H1 (cell line): ENCODE measurements around the gene TMTC2. TPM values are rescaled to one million over a fixed set of nuclear protein-coding genes. Genes with fewer than 3 reads are reported as not detected.

ENCODE experiments used
- CTCF ChIA-PET: fragments of 300-600 bp; sonication (Branson Sonifier 250); formaldehyde crosslinking; loops from one replicate; lab custom pipeline; 2021; ENCODE audit not compliant: partially characterized antibody; lab: Charles Lee
- POLR2A ChIA-PET: fragments of 300-600 bp; sonication (Branson Sonifier 250); formaldehyde crosslinking; loops from one replicate; lab custom pipeline; 2021; ENCODE audit warnings: inconsistent platforms; ENCODE audit not compliant: partially characterized antibody; lab: Charles Lee
- DNase-seq, 2 experiments: peaks; one replicate each; pipeline versions ENCODE4 v3.0.0 to v3.0.0-alpha.2; 2010 to 2022; ENCODE audit warnings: low spot score in 2 of 2, low read depth in 1 of 2, mixed read lengths in 1 of 2
- FAIRE-seq: peaks from 2 replicates; lab custom pipeline; 2011; peaks lifted over from hg19 to GRCh38; lab: Jason Lieb, UNC
- H2AFZ ChIP-seq: 2 replicates; pipeline ENCODE4 v1.8.1; 2012; ENCODE audit warnings: low read length, inconsistent platforms
- H2AK5ac ChIP-seq: 2 replicates; pipeline ENCODE4 v1.6.1; 2013; ENCODE audit warnings: low read depth, low read length
- H2BK120ac ChIP-seq: replicated peaks from 2 replicates; pipeline ENCODE3; 2013; ENCODE audit warnings: low read depth, low read length, inconsistent platforms
- H2BK12ac ChIP-seq: 2 replicates; pipeline ENCODE4 v1.6.1; 2013; ENCODE audit warnings: low read depth, low read length
- H2BK15ac ChIP-seq: 2 replicates; pipeline ENCODE4 v1.6.1; 2013; ENCODE audit warnings: low read length
- H2BK20ac ChIP-seq: 2 replicates; pipeline ENCODE4 v1.6.1; 2013; ENCODE audit warnings: low read length
- H2BK5ac ChIP-seq: 2 replicates; pipeline ENCODE4 v1.6.1; 2013; ENCODE audit warnings: low read depth, low read length
- H3K14ac ChIP-seq: 2 replicates; pipeline ENCODE4 v1.6.1; 2013; ENCODE audit warnings: inconsistent platforms; ENCODE audit not compliant: insufficient read length
- H3K18ac ChIP-seq: 2 replicates; pipeline ENCODE4 v1.6.1; 2013; ENCODE audit warnings: low read length; ENCODE audit errors: extremely low read depth
- H3K23ac ChIP-seq: 2 replicates; pipeline ENCODE4 v1.6.1; 2013; ENCODE audit warnings: inconsistent platforms; ENCODE audit not compliant: insufficient read length
- H3K23me2 ChIP-seq: 2 replicates; pipeline ENCODE4 v1.6.1; 2013; ENCODE audit warnings: low read depth, low read length
- H3K27ac ChIP-seq: 2 replicates; pipeline ENCODE4 v1.6.1; 2011; ENCODE audit warnings: low read depth, low read length, inconsistent platforms
- H3K27me3 ChIP-seq, 4 experiments: replicated peaks in 1 of 4; 1 replicate in 1 of 4; 2 replicates in 3 of 4; pipeline versions ENCODE4 v1.6.1 to v1.8.1; 2011 to 2013; ENCODE audit warnings: low read length in 3 of 4, mild to moderate bottlenecking in 3 of 4, inconsistent platforms in 2 of 4, mixed read lengths in 2 of 4, moderate library complexity in 1 of 4; ENCODE audit not compliant: control insufficient read depth in 3 of 4, insufficient read depth in 3 of 4; ENCODE audit errors: extremely low read depth in 1 of 4
- H3K36me3 ChIP-seq, 4 experiments: 2 replicates each; pipeline versions ENCODE4 v1.6.1 to v1.8.1; 2011 to 2013; ENCODE audit warnings: mild to moderate bottlenecking in 4 of 4, low read length in 3 of 4, moderate library complexity in 2 of 4, control low read depth in 1 of 4, inconsistent platforms in 1 of 4; ENCODE audit not compliant: insufficient read depth in 4 of 4, control insufficient read depth in 2 of 4
- H3K4ac ChIP-seq: replicated peaks from 2 replicates; pipeline ENCODE3; 2013; ENCODE audit warnings: low read length, low read depth, mixed read lengths, inconsistent platforms; ENCODE audit not compliant: insufficient read length
- H3K4me1 ChIP-seq, 4 experiments: replicated peaks in 1 of 4; 1 replicate in 1 of 4; 2 replicates in 3 of 4; pipeline versions ENCODE4 v1.6.1 to v1.8.1; 2011 to 2013; ENCODE audit warnings: low read length in 3 of 4, inconsistent platforms in 2 of 4, mixed read lengths in 1 of 4; ENCODE audit not compliant: insufficient read depth in 4 of 4, control insufficient read depth in 3 of 4
- H3K4me2 ChIP-seq, 2 experiments: 2 replicates each; pipeline versions ENCODE4 v1.6.1 to v1.8.1; 2011 to 2013; ENCODE audit warnings: low read depth in 2 of 2, low read length in 2 of 2, control low read depth in 1 of 2, inconsistent platforms in 1 of 2, mild to moderate bottlenecking in 1 of 2; ENCODE audit not compliant: insufficient read depth in 1 of 2
- H3K4me3 ChIP-seq, 4 experiments: fragments of 200-600, 300-600 bp in 1 of 4; sonication (generic), shearing (Covaris generic), sonication (Bioruptor Twin) in 1 of 4; 2 replicates each; pipeline versions ENCODE4 v1.5.1 to v1.8.1; 2011 to 2016; ENCODE audit warnings: low read length in 4 of 4, low read depth in 3 of 4, control low read depth in 2 of 4, inconsistent platforms in 2 of 4, mild to moderate bottlenecking in 2 of 4, mixed read lengths in 1 of 4, moderate library complexity in 1 of 4; ENCODE audit not compliant: insufficient read depth in 2 of 4; ENCODE audit errors: extremely low read depth in 1 of 4
- H3K56ac ChIP-seq: replicated peaks from 2 replicates; pipeline ENCODE3; 2013; ENCODE audit warnings: low read depth, mild to moderate bottlenecking, mixed read lengths, low read length, inconsistent platforms; ENCODE audit not compliant: insufficient read length
- H3K79me1 ChIP-seq: 2 replicates; pipeline ENCODE4 v1.6.1; 2013; ENCODE audit warnings: low read depth, low read length, control low read depth
- H3K79me2 ChIP-seq, 2 experiments: 2 replicates each; pipeline versions ENCODE4 v1.6.1 to v1.8.1; 2012 to 2013; ENCODE audit warnings: low read length in 2 of 2, mild to moderate bottlenecking in 2 of 2, inconsistent platforms in 1 of 2; ENCODE audit not compliant: insufficient read depth in 2 of 2, control insufficient read depth in 1 of 2
- H3K9ac ChIP-seq, 4 experiments: replicated peaks in 1 of 4; 1 replicate in 1 of 4; 2 replicates in 3 of 4; pipeline versions ENCODE4 v1.6.1 to v1.8.1; 2011 to 2013; ENCODE audit warnings: low read depth in 3 of 4, low read length in 3 of 4, control low read depth in 2 of 4, mild to moderate bottlenecking in 2 of 4, moderate library complexity in 2 of 4, inconsistent platforms in 1 of 4; ENCODE audit errors: extremely low read depth in 1 of 4
- H3K9me3 ChIP-seq, 2 experiments: 2 replicates each; pipeline versions ENCODE4 v1.6.1 to v1.8.1; 2012 to 2013; ENCODE audit warnings: mild to moderate bottlenecking in 2 of 2, moderate library complexity in 2 of 2, control low read depth in 1 of 2, inconsistent platforms in 1 of 2, low read depth in 1 of 2, low read length in 1 of 2, mixed read lengths in 1 of 2; ENCODE audit not compliant: insufficient read depth in 2 of 2
- H4K20me1 ChIP-seq, 2 experiments: replicated peaks in 1 of 2; 2 replicates each; pipeline versions ENCODE3 to v1.8.1; 2011 to 2013; ENCODE audit warnings: inconsistent platforms in 2 of 2, low read length in 2 of 2, mild to moderate bottlenecking in 1 of 2; ENCODE audit not compliant: insufficient read depth in 2 of 2, control insufficient read depth in 1 of 2
- H4K5ac ChIP-seq: 2 replicates; pipeline ENCODE4 v1.6.1; 2013; ENCODE audit warnings: low read length, low read depth, mixed read lengths, inconsistent platforms; ENCODE audit not compliant: insufficient read length
- H4K8ac ChIP-seq: 2 replicates; pipeline ENCODE4 v1.8.0; 2013; ENCODE audit warnings: mild to moderate bottlenecking, moderate library complexity, low read length, inconsistent platforms; ENCODE audit not compliant: insufficient read depth; ENCODE audit errors: extremely low read depth
- H4K91ac ChIP-seq: replicated peaks from 2 replicates; pipeline ENCODE3; 2013; ENCODE audit warnings: low read length, mixed read lengths, inconsistent platforms; ENCODE audit not compliant: insufficient read length
- BACH1 ChIP-seq: IDR thresholded peaks from 2 replicates; pipeline ENCODE4 v1.6.1; 2012; ENCODE audit warnings: low read length, improper control_type of control experiment
- BRCA1 ChIP-seq: IDR thresholded peaks from 2 replicates; pipeline ENCODE4 v1.6.1; 2012; ENCODE audit warnings: low read depth, low read length, improper control_type of control experiment
- CBX8 ChIP-seq: fragments of 300-800, 300-1000 bp; sonication (generic); IDR thresholded peaks from 2 replicates; pipeline ENCODE4 v1.7.1; 2016; ENCODE audit warnings: low read depth, low read length, borderline replicate concordance
- CTBP2 ChIP-seq: IDR thresholded peaks from 2 replicates; pipeline ENCODE4 v1.7.0; 2011; ENCODE audit warnings: borderline replicate concordance, mild to moderate bottlenecking, moderate library complexity, mixed read lengths, low read length; ENCODE audit not compliant: insufficient read depth, insufficient read length
- JUND ChIP-seq: IDR thresholded peaks from 2 replicates; pipeline ENCODE4 v1.6.1; 2011; ENCODE audit warnings: mild to moderate bottlenecking, improper control_type of control experiment, low read length
- MAFK ChIP-seq: IDR thresholded peaks from 2 replicates; pipeline ENCODE4 v1.6.1; 2012; ENCODE audit warnings: low read depth, mild to moderate bottlenecking, improper control_type of control experiment, low read length
- MAX ChIP-seq: IDR thresholded peaks from 2 replicates; pipeline ENCODE4 v1.6.1; 2012; ENCODE audit warnings: inconsistent platforms
- PHF8 ChIP-seq: fragments of 200-600 bp; sonication (generic); conservative IDR thresholded peaks from 2 replicates; pipeline ENCODE4 v1.7.1; 2012; ENCODE audit warnings: low read depth, mild to moderate bottlenecking, inconsistent platforms, low read length, moderate library complexity
- RFX5 ChIP-seq: IDR thresholded peaks from 2 replicates; pipeline ENCODE4 v1.6.1; 2011; ENCODE audit warnings: low read depth, low read length, improper control_type of control experiment, borderline replicate concordance
- RXRA ChIP-seq: IDR thresholded peaks from 2 replicates; pipeline ENCODE4 v1.6.1; 2011; ENCODE audit warnings: low read depth, mild to moderate bottlenecking, low read length, moderate library complexity; ENCODE audit not compliant: insufficient read depth
- SP2 ChIP-seq: IDR thresholded peaks from 2 replicates; pipeline ENCODE4 v1.6.1; 2012; ENCODE audit warnings: mild to moderate bottlenecking, low read length, inconsistent platforms
- SP4 ChIP-seq: IDR thresholded peaks from 2 replicates; pipeline ENCODE4 v1.6.1; 2012; ENCODE audit warnings: low read length, inconsistent platforms
- SUZ12 ChIP-seq: fragments of 200-600 bp; sonication (generic); IDR thresholded peaks from 2 replicates; pipeline ENCODE4 v1.6.1; 2012; ENCODE audit warnings: mild to moderate bottlenecking, inconsistent platforms, low read length, moderate library complexity, mixed read lengths
- TBP ChIP-seq: IDR thresholded peaks from 2 replicates; pipeline ENCODE4 v1.6.1; 2011; ENCODE audit warnings: low read depth, low read length, improper control_type of control experiment
- TCF12 ChIP-seq: IDR thresholded peaks from 2 replicates; pipeline ENCODE4 v1.6.1; 2011; ENCODE audit warnings: low read depth, mild to moderate bottlenecking, low read length
- WGBS, 2 experiments: shearing (Covaris generic) in 1 of 2; methylation state at CpG; one replicate each; pipeline versions ENCODE4 v1.1.6 to v1.1.7; 2013 to 2015; ENCODE audit warnings: low lambda C conversion rate in 2 of 2, mixed read lengths in 2 of 2, inconsistent platforms in 1 of 2, low coverage in 1 of 2, missing lambda C conversion rate in 1 of 2; ENCODE audit not compliant: insufficient replicate concordance in 2 of 2, insufficient coverage in 1 of 2, insufficient read length in 1 of 2; ENCODE audit errors: extremely low coverage in 1 of 2, missing lambda C conversion rate in 1 of 2; 5-methylcytosine and 5-hydroxymethylcytosine counted together
- polyA plus RNA-seq, 7 experiments: library from polyadenylated mRNA; depleted of rRNA in 3 of 7; stranded (reverse) in 5 of 7; unstranded in 2 of 7; fragments of >200 nt in 5 of 7; fragments of 200-250 nt in 2 of 7; gene quantifications; 1 replicate in 5 of 7; 2 replicates in 1 of 7; 4 replicates in 1 of 7; pipeline versions ENCODE4 v1.2.1 to v1.2.3, GENCODE V29; 2011 to 2013; ENCODE audit warnings: missing spikeins in 2 of 7, mixed read lengths in 2 of 7
- total RNA-seq: library from RNA; stranded (reverse); fragmentation: NEBNext Ultra II Directional; extraction: Animal tissue kit (Norgen Biotek cat#: 25700); gene quantifications from 2 replicates; pipeline ENCODE4 v1.2.1, GENCODE V29; 2021

The TMTC2 gene
- total and polyA plus RNA-seq, 2 of the 8 experiments (the other 6 are each of a cell fraction or from before 2014, with no cell fraction given) = 2.3 to 3.9 TPM

- H2BK120ac ChIP-seq = no peak overlapping the region
- H2AK5ac ChIP-seq = no peak overlapping the region
- H3K9me3 ChIP-seq = no peaks in the 10 kb centered on the region
- H3K18ac ChIP-seq = no peak overlapping the region
- ChIA-PET POLR2A (no interaction called here), CTCF (no interaction called here)
- no peak for FAIRE-seq
- no peak overlapping the region for H2AFZ ChIP-seq
- no peaks in the 10 kb centered on the region for H3K4me1 ChIP-seq
- no peak overlapping the region for H3K4ac ChIP-seq
- no peak overlapping the region for H3K23ac ChIP-seq
- H2BK20ac ChIP-seq = no peak overlapping the region
- no peaks in the 10 kb centered on the region for H3K36me3 ChIP-seq
- no peaks in the 10 kb centered on the region for H4K20me1 ChIP-seq
- no peak overlapping the region for H3K4me2 ChIP-seq
- no peak overlapping the region for H4K8ac ChIP-seq
- H3K9ac ChIP-seq = no peak overlapping the region
- H4K91ac ChIP-seq = no peak overlapping the region
- no peak overlapping the region for H2BK12ac ChIP-seq
- 96% methylated on average over 4 of the region's 4 CpGs; no CpG with 5 or more reads in 1 of the 2 experiments for WGBS, 2 experiments
- no peak overlapping the region for H2BK5ac ChIP-seq
- no peaks in the 10 kb centered on the region for H3K23me2 ChIP-seq
- H3K27ac ChIP-seq = no peak overlapping the region
- H3K79me2 ChIP-seq = no peaks in the 10 kb centered on the region
- DNase-seq = no peak
- H3K4me3 ChIP-seq = no peak overlapping the region
- H3K27me3 ChIP-seq = no peaks in the 10 kb centered on the region
- H3K14ac ChIP-seq = no peak overlapping the region
- H4K5ac ChIP-seq = no peak overlapping the region
- H3K79me1 ChIP-seq = no peaks in the 10 kb centered on the region
- no peak overlapping the region for H3K56ac ChIP-seq
- no peak overlapping the region for H2BK15ac ChIP-seq
- TF ChIP-seq BRCA1 (no peak), MAX (no peak), TCF12 (no peak), TBP (no peak), RXRA (no peak), CTBP2 (no peak), RFX5 (no peak), SP4 (no peak), MAFK (no peak), PHF8 (no peak), BACH1 (no peak), SP2 (no peak), JUND (no peak), CBX8 (no peak), SUZ12 (no peak)
Observed at GRCh38 chr12:83052890-83053541, 366.3 kb downstream of the TMTC2 start.
